OCI-LY1 (cell line): Measurements from ENCODE around the gene WSCD2.

Experiments used
- CTCF ChIP-seq: fragments of 200-600 bp; sonication (generic), shearing (Covaris generic); IDR thresholded peaks from 2 replicates; pipeline ENCODE4 v1.5.1; 2017; ENCODE audit warnings: mild to moderate bottlenecking, antibody characterized with exemption, low read length, moderate library complexity, mixed read lengths
- EZH2 ChIP-seq: fragments of 200-600 bp; sonication (generic), shearing (Covaris generic); IDR thresholded peaks from 2 replicates; pipeline ENCODE4 v1.8.0; 2017; ENCODE audit warnings: borderline replicate concordance, mixed run types, mild to moderate bottlenecking, antibody characterized with exemption, low read length, moderate library complexity, mixed read lengths

- TF ChIP-seq CTCF (no peak), EZH2 (no peak)
Observed at GRCh38 chr12:108205864-108206263, 76.8 kb downstream of the WSCD2 start.
